Loucy (cell line): Measurements from ENCODE around the gene TMEM117.

Experiments used
- H2AFZ ChIP-seq: fragments of 200-600 bp; sonication (generic); 2 replicates; pipeline ENCODE4 v1.6.0; 2016; ENCODE audit warnings: antibody characterized with exemption, mild to moderate bottlenecking, low read length, moderate library complexity
- H3F3A ChIP-seq: fragments of 200-600 bp; 2 replicates; pipeline ENCODE4 v1.6.0; 2016; ENCODE audit warnings: antibody characterized with exemption, low read depth, mild to moderate bottlenecking
- H3K27me3 ChIP-seq: fragments of 200-600 bp; sonication (generic); 2 replicates; pipeline ENCODE4 v1.6.1; 2014; ENCODE audit warnings: low read length, mild to moderate bottlenecking; ENCODE audit not compliant: insufficient read depth, poor library complexity, severe bottlenecking
- H3K36me3 ChIP-seq: fragments of 200-600 bp; sonication (generic); 2 replicates; pipeline ENCODE4 v1.6.1; 2016; ENCODE audit warnings: low read length; ENCODE audit not compliant: insufficient read depth
- H3K4me1 ChIP-seq: fragments of 200-600 bp; sonication (generic); 2 replicates; pipeline ENCODE4 v1.5.1; 2014; ENCODE audit warnings: low read length, mild to moderate bottlenecking; ENCODE audit not compliant: insufficient read depth, poor library complexity, severe bottlenecking
- H3K4me2 ChIP-seq: fragments of 200-600 bp; sonication (generic); 2 replicates; pipeline ENCODE4 v1.6.0; 2014; ENCODE audit warnings: antibody characterized with exemption, low read length, low read depth, mild to moderate bottlenecking; ENCODE audit not compliant: poor library complexity, severe bottlenecking
- H3K4me3 ChIP-seq: fragments of 200-600 bp; sonication (generic); 2 replicates; pipeline ENCODE4 v1.5.1; 2014; ENCODE audit warnings: low read length, mild to moderate bottlenecking, mixed read lengths; ENCODE audit not compliant: poor library complexity, severe bottlenecking
- H3K79me2 ChIP-seq: fragments of 200-600 bp; sonication (generic); 2 replicates; pipeline ENCODE4 v1.6.1; 2014; ENCODE audit warnings: low read length; ENCODE audit not compliant: insufficient read depth
- H3K9ac ChIP-seq: fragments of 200-600 bp; sonication (generic); 2 replicates; pipeline ENCODE4 v1.6.0; 2014; ENCODE audit warnings: mild to moderate bottlenecking, low read depth, low read length, moderate library complexity; ENCODE audit not compliant: poor library complexity, severe bottlenecking
- H3K9me2 ChIP-seq: fragments of 200-600 bp; sonication (generic); replicated peaks from 2 replicates; pipeline ENCODE4 v1.6.1; 2016; ENCODE audit warnings: low read depth, low read length, mixed read lengths
- H3K9me3 ChIP-seq: fragments of 200-600 bp; sonication (generic); 2 replicates; pipeline ENCODE4 v1.6.1; 2014; ENCODE audit warnings: mild to moderate bottlenecking, antibody characterized with exemption, low read length, low read depth; ENCODE audit not compliant: insufficient read depth
- H4K20me1 ChIP-seq: fragments of 200-600 bp; sonication (generic); 2 replicates; pipeline ENCODE4 v1.6.0; 2014; ENCODE audit warnings: antibody characterized with exemption, low read length, mild to moderate bottlenecking; ENCODE audit not compliant: insufficient read depth, poor library complexity, severe bottlenecking
- CTCF ChIP-seq: fragments of 200-600 bp; sonication (generic); conservative IDR thresholded peaks from 2 replicates; pipeline ENCODE4 v1.5.1; 2014; ENCODE audit warnings: mild to moderate bottlenecking, antibody characterized with exemption, low read length
- EZH2phosphoT487 ChIP-seq: fragments of 200-600 bp; IDR thresholded peaks from 2 replicates; pipeline ENCODE4 v1.6.1; 2018; ENCODE audit warnings: antibody characterized with exemption, mild to moderate bottlenecking, moderate library complexity, borderline replicate concordance

TMEM117 gene

DNA sequence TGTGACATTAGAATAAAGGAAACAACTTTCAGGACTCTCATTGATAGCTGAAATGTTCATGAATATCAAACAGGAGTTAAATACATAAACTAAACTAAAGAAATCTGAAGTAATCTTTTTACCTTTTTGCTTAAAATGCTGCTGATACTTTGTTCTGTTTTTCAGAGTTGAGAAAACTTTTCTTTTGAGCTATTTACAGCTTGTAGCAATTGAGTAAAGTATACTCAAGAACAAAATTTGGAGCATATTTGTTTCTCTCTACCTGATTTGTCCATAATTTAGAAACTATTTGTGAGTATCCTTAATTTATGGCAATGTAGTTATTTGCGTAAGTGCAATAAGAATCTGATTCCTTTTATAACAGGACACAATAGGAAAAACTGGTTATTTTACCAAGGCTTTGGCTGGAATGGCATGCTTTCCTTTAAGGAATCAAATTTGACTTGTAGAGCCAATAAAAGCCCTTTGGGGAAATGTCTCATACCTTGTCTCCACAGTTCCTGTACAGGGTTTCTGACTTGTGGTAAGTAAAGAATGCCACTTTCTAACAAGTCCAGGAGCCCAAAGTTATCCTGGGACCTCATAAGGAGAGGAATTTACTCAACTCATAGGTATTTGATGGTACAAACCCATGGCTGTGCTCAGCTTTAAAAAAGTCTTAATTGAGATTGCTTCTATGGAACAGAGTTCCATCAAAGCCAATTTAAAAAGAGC, 195.7 kb downstream of the TMEM117 start:
- Histone ChIP-seq H3K4me3 (no peak overlapping the region), H3F3A (no peaks in the 10 kb centered on the region), H3K4me1 (no peaks in the 10 kb centered on the region), H3K36me3 (no peaks in the 10 kb centered on the region), H4K20me1 (no peaks in the 10 kb centered on the region), H3K9me3 (0 out of 2 replicates have a peak, but pooled peaks cover 16% of the 10 kb centered on the region), H3K9me2 (no peaks in the 10 kb centered on the region), H2AFZ (no peak overlapping the region), H3K79me2 (no peaks in the 10 kb centered on the region), H3K9ac (no peak overlapping the region), H3K4me2 (no peak overlapping the region), H3K27me3 (no peaks in the 10 kb centered on the region)
- TF ChIP-seq CTCF: no peak
- no peak for TF ChIP-seq EZH2phosphoT487

- Histone ChIP-seq H4K20me1 (no peaks in the 10 kb centered on the region), H3K36me3 (no peaks in the 10 kb centered on the region), H3K4me1 (no peaks in the 10 kb centered on the region), H3K27me3 (no peaks in the 10 kb centered on the region), H3K4me2 (no peak overlapping the region), H3K9me3 (0 out of 2 replicates have a peak, but pooled peaks cover 16% of the 10 kb centered on the region), H3F3A (no peaks in the 10 kb centered on the region), H3K9me2 (no peaks in the 10 kb centered on the region), H2AFZ (no peak overlapping the region), H3K9ac (no peak overlapping the region), H3K4me3 (no peak overlapping the region), H3K79me2 (no peaks in the 10 kb centered on the region)
- no peak for TF ChIP-seq CTCF
- TF ChIP-seq EZH2phosphoT487: no peak
Measured at GRCh38 chr12:44034906-44035305, 199.0 kb downstream of the TMEM117 start.

GRCh38 chr12:44036875-44037443, 201.1 kb downstream of the TMEM117 start:
- Histone ChIP-seq H3K4me3 (no peak overlapping the region), H4K20me1 (no peaks in the 10 kb centered on the region), H3K79me2 (no peaks in the 10 kb centered on the region), H3K36me3 (no peaks in the 10 kb centered on the region), H3K27me3 (no peaks in the 10 kb centered on the region), H3K9me2 (no peaks in the 10 kb centered on the region), H3K4me2 (no peak overlapping the region), H3K9ac (no peak overlapping the region), H3K9me3 (0 out of 2 replicates have a peak, but pooled peaks cover 1% of the 10 kb centered on the region), H3K4me1 (no peaks in the 10 kb centered on the region), H3F3A (no peaks in the 10 kb centered on the region), H2AFZ (no peak overlapping the region)
- TF ChIP-seq CTCF: no peak
- TF ChIP-seq EZH2phosphoT487: no peak
